Mesodermal cell (in vitro differentiated cells): Measurements from ENCODE around the gene ZBTB16.
"Not testable (repeated sequence)": the region's sequence is repeated elsewhere in the genome, so short reads cannot be mapped to it uniquely, and the experiment has no call there.

ENCODE experiments used
- H3K27ac ChIP-seq: 2 replicates; pipeline ENCODE4 v1.7.0; 2013; ENCODE audit warnings: mild to moderate bottlenecking, low read depth, low read length, moderate library complexity; ENCODE audit not compliant: severe bottlenecking
- H3K36me3 ChIP-seq: 2 replicates; pipeline ENCODE4 v1.7.1; 2013; ENCODE audit warnings: mild to moderate bottlenecking, low read length, moderate library complexity; ENCODE audit not compliant: control insufficient read depth, insufficient read depth
- H3K4me1 ChIP-seq: one replicate; pipeline ENCODE4 v1.7.1; 2013; ENCODE audit warnings: mild to moderate bottlenecking, low read length; ENCODE audit not compliant: insufficient read depth, control insufficient read depth, poor library complexity, severe bottlenecking
- H3K4me3 ChIP-seq: 2 replicates; pipeline ENCODE4 v1.7.0; 2013; ENCODE audit warnings: low read length, control low read depth, mild to moderate bottlenecking; ENCODE audit not compliant: insufficient read depth, poor library complexity, severe bottlenecking; ENCODE audit errors: extremely low read depth
- H3K9me3 ChIP-seq: 2 replicates; pipeline ENCODE4 v1.7.1; 2013; ENCODE audit warnings: mild to moderate bottlenecking, low read length, moderate library complexity; ENCODE audit not compliant: control insufficient read depth
- WGBS, 2 experiments: methylation state at CpG; one replicate each; pipeline ENCODE4 v1.1.5; 2013; ENCODE audit warnings: missing lambda C conversion rate in 2 of 2; ENCODE audit not compliant: insufficient coverage in 2 of 2; 5-methylcytosine and 5-hydroxymethylcytosine counted together

ZBTB16 gene

GRCh38 chr11:114044042-114044871 lies 15.3 kb upstream of the ZBTB16 start:
- Histone ChIP-seq H3K9me3 (no peaks in the 10 kb centered on the region), H3K27ac (no peak overlapping the region), H3K36me3 (no peaks in the 10 kb centered on the region), H3K4me1 (peaks cover 12% of the 10 kb centered on the region), H3K4me3 (no peak overlapping the region)
- WGBS, 2 experiments = 76% methylated on average over 6 to 8 of the region's 10 CpGs

DNA sequence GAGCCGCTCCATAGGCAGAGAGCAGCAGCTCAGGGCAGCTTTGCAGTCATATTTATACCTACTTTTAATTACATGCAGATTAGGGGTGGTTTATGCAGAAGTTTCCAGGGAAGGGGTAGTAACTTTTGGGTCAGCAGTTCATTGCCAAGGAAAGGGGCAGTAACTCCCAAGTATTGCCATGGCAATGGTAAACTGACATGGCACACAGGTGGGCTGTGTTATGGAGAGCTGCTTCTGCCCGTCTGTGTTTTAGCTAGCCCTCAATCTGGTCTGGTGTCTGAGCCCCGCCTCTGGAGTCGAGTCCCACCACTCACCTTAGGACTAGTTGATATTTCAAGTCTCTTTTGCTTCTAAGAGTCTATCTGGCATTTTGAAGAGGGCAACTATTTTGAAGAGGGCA lies 12.2 kb upstream of the ZBTB16 start:
- peaks cover 7% of the 10 kb centered on the region for H3K4me1 ChIP-seq

GRCh38 chr11:114049050-114049449 lies 10.5 kb upstream of the ZBTB16 start:
- H3K4me1 ChIP-seq = peaks cover 7% of the 10 kb centered on the region
- no peaks in the 10 kb centered on the region for H3K36me3 ChIP-seq
- H3K27ac ChIP-seq = no peak overlapping the region
- no peak overlapping the region for H3K4me3 ChIP-seq
- no peaks in the 10 kb centered on the region for H3K9me3 ChIP-seq
- 50% methylated on average over 2 of the region's 2 CpGs; no CpG with 5 or more reads in 1 of the 2 experiments for WGBS, 2 experiments

More for the DNA sequence above, 12.2 kb upstream of the ZBTB16 start:
- H3K9me3 ChIP-seq = no peaks in the 10 kb centered on the region
- H3K4me3 ChIP-seq = no peak overlapping the region
- H3K27ac ChIP-seq = no peak overlapping the region
- H3K36me3 ChIP-seq = no peaks in the 10 kb centered on the region
- 67 to 100% methylated on average over 1 of the region's 4 CpGs for WGBS, 2 experiments

GRCh38 chr11:114049766-114050165 lies 9.7 kb upstream of the ZBTB16 start:
- not testable (repeated sequence) for H3K9me3 ChIP-seq, H3K36me3 ChIP-seq, H3K27ac ChIP-seq, H3K4me1 ChIP-seq, H3K4me3 ChIP-seq
- 79 to 97% methylated on average over 4 to 7 of the region's 9 CpGs for WGBS, 2 experiments

DNA sequence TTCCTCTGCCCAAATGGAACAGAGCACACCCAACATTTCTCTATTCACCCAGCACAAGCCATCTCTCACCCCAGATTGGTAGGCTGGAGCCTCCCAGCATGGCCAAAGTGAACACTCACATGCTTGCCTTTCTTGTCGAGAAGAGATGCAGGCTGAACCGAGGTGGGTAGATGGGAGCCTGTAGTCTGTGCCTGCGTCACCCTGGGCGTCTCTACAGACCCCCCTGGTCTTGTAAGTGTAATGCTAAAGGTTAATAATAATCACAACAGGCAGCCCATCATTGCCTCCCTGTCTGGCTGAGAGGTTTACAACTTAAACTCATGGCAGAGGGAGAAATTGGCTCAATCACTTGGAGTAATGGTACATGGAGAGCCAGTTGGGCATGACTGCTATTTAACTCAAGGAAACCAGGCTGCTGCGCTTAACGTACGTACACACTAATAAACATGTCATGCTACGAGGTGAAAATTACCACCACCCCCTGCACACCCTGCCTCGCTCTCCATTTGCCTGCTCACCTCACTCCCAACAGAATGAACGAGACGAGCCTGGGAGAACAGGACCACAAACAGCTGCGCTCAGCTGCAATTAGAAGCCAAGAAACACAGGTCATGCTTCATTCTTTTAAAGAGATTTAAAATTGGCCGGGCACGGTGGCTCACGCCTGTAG lies 9.1 kb upstream of the ZBTB16 start:
- Histone ChIP-seq H3K27ac (no peak overlapping the region), H3K36me3 (no peaks in the 10 kb centered on the region), H3K4me1 (peaks cover 7% of the 10 kb centered on the region), H3K4me3 (no peak overlapping the region), H3K9me3 (no peaks in the 10 kb centered on the region)
- 91% methylated on average over 10 of the region's 15 CpGs for WGBS, 2 experiments

GRCh38 chr11:114051558-114051957 lies 8.0 kb upstream of the ZBTB16 start:
- H3K27ac ChIP-seq = no peak overlapping the region
- WGBS, 2 experiments = 60 to 93% methylated on average over 1 to 2 of the region's 4 CpGs
- no peaks in the 10 kb centered on the region for H3K36me3 ChIP-seq
- H3K4me3 ChIP-seq = no peak overlapping the region
- H3K9me3 ChIP-seq = no peaks in the 10 kb centered on the region
- H3K4me1 ChIP-seq = peaks cover 7% of the 10 kb centered on the region

- 88 to 95% methylated on average over 5 of the region's 5 CpGs for WGBS, 2 experiments
- H3K4me1 ChIP-seq = peaks cover 7% of the 10 kb centered on the region
- no peaks in the 10 kb centered on the region for H3K9me3 ChIP-seq
- H3K4me3 ChIP-seq = no peak overlapping the region
- H3K27ac ChIP-seq = no peak overlapping the region
- no peaks in the 10 kb centered on the region for H3K36me3 ChIP-seq
Measured at GRCh38 chr11:114052160-114052559, 7.4 kb upstream of the ZBTB16 start.

GRCh38 chr11:114053406-114053805 lies 6.1 kb upstream of the ZBTB16 start:
- Histone ChIP-seq H3K4me1 (peaks cover 18% of the 10 kb centered on the region), H3K4me3 (no peak overlapping the region)
- 91 to 100% methylated on average over 1 of the region's 2 CpGs for WGBS, 2 experiments

GRCh38 chr11:114054806-114055205 lies 4.7 kb upstream of the ZBTB16 start:
- peaks cover 14% of the 10 kb centered on the region for H3K4me1 ChIP-seq
- no peaks in the 10 kb centered on the region for H3K36me3 ChIP-seq
- no peak overlapping the region for H3K27ac ChIP-seq
- H3K9me3 ChIP-seq = no peaks in the 10 kb centered on the region
- WGBS, 2 experiments = 75 to 85% methylated on average over 2 of the region's 3 CpGs
- no peak overlapping the region for H3K4me3 ChIP-seq

More at GRCh38 chr11:114053406-114053805, 6.1 kb upstream of the ZBTB16 start:
- no peak overlapping the region for H3K27ac ChIP-seq
- H3K36me3 ChIP-seq = no peaks in the 10 kb centered on the region
- H3K9me3 ChIP-seq = no peaks in the 10 kb centered on the region

GRCh38 chr11:114056409-114056808 lies 3.1 kb upstream of the ZBTB16 start:
- Histone ChIP-seq H3K9me3 (no peaks in the 10 kb centered on the region), H3K27ac (no peak overlapping the region), H3K4me3 (no peak overlapping the region), H3K4me1 (peaks cover 14% of the 10 kb centered on the region), H3K36me3 (no peaks in the 10 kb centered on the region)

DNA sequence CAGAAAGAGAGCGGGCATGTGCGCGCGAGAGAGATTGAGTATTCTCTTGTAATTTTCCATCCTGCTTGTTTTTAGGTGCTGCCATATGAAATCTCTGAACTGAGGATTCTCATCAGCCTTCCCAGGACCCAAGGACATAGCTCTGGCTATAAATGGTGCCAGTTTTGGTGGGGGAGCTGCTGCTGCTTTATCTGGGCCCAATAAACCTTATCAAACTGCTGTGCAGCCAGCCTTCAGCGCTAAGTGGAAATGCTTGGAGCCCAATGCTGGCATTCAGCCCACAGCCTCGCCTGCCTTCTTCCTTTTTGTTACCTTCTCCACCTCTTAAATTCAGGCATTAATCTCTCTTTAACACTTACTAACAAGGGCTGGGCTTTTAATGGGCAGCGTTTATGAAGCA lies 2.4 kb upstream of the ZBTB16 start:
- Histone ChIP-seq H3K36me3 (no peaks in the 10 kb centered on the region), H3K27ac (no peak overlapping the region), H3K4me1 (peaks cover 14% of the 10 kb centered on the region), H3K4me3 (no peak overlapping the region), H3K9me3 (no peaks in the 10 kb centered on the region)
- 86 to 92% methylated on average over 4 to 6 of the region's 7 CpGs for WGBS, 2 experiments
